GM19438 (cell line): ENCODE measurements around the gene CD151.

ENCODE experiments used
- ATAC-seq: cut with Tn5 transposase; IDR thresholded peaks from one replicate; pipeline ENCODE4 v1.9.1; 2021; ENCODE audit warnings: low read depth; ENCODE audit not compliant: unreplicated experiment

The CD151 gene

GRCh38 chr11:869399-870126, 36.8 kb downstream of the CD151 start:
- ATAC-seq, result no peak

- no peak for ATAC-seq
These were observed 37.3 kb downstream of the CD151 start for GRCh38 chr11:870127-870413.

GRCh38 chr11:870418-870817, 37.7 kb downstream of the CD151 start:
- ATAC-seq, result no peak

GRCh38 chr11:871472-871871, 38.7 kb downstream of the CD151 start:
- no peak for ATAC-seq

- no peak for ATAC-seq
These were observed 40.0 kb downstream of the CD151 start for GRCh38 chr11:872799-873198.

- ATAC-seq, result no peak
These were observed 41.0 kb downstream of the CD151 start for GRCh38 chr11:873706-874105.

GRCh38 chr11:875203-875602, 42.5 kb downstream of the CD151 start:
- ATAC-seq, result no peak

GRCh38 chr11:875769-876301, 43.1 kb downstream of the CD151 start:
- ATAC-seq, result no peak

GRCh38 chr11:876545-876944, 43.8 kb downstream of the CD151 start:
- no peak for ATAC-seq

- ATAC-seq, result no peak
These were observed 44.8 kb downstream of the CD151 start for GRCh38 chr11:877565-877964.

GRCh38 chr11:880447-880846, 47.7 kb downstream of the CD151 start:
- ATAC-seq, result no peak

GRCh38 chr11:882596-882995, 49.8 kb downstream of the CD151 start:
- no peak for ATAC-seq

GRCh38 chr11:883527-883926, 50.8 kb downstream of the CD151 start:
- ATAC-seq, result no peak

- no peak for ATAC-seq
These were observed 51.9 kb downstream of the CD151 start for GRCh38 chr11:884578-885070.

GRCh38 chr11:886568-886967, 53.8 kb downstream of the CD151 start:
- ATAC-seq, result no peak

GRCh38 chr11:887589-887988, 54.8 kb downstream of the CD151 start:
- ATAC-seq, result no peak
